Neural cell (in vitro differentiated cells): Measurements from ENCODE around the gene NFIB. TPM values are rescaled to one million over a fixed set of nuclear protein-coding genes. Genes with fewer than 3 reads are reported as not detected.

Experiments
- H2AFZ ChIP-seq: fragments of 200-600, 300-800 bp; sonication (generic), shearing (Covaris generic); 2 replicates; pipeline ENCODE4 v1.6.0; 2014; ENCODE audit warnings: low read depth, mild to moderate bottlenecking, antibody characterized with exemption, low read length, moderate library complexity
- H3F3A ChIP-seq: fragments of 200-600 bp; shearing (Covaris generic); 2 replicates; pipeline ENCODE4 v1.6.1; 2016; ENCODE audit warnings: mild to moderate bottlenecking, moderate library complexity, mixed read lengths, antibody characterized with exemption, low read length; ENCODE audit not compliant: insufficient read depth, poor library complexity, severe bottlenecking
- H3K27ac ChIP-seq: fragments of 200-600, 300-800 bp; sonication (generic), shearing (Covaris generic); 2 replicates; pipeline ENCODE4 v1.5.1; 2014; ENCODE audit warnings: mild to moderate bottlenecking, low read length, moderate library complexity
- H3K27me3 ChIP-seq: fragments of 300-800, 200-600 bp; sonication (generic), shearing (Covaris generic); 2 replicates; pipeline ENCODE4 v1.6.0; 2014; ENCODE audit warnings: mild to moderate bottlenecking, low read depth, low read length, moderate library complexity; ENCODE audit not compliant: insufficient read depth
- H3K36me3 ChIP-seq: fragments of 300-800, 200-600 bp; sonication (generic), shearing (Covaris generic); 2 replicates; pipeline ENCODE4 v1.5.1; 2014; ENCODE audit warnings: mild to moderate bottlenecking, antibody characterized with exemption, low read length, moderate library complexity; ENCODE audit not compliant: insufficient read depth
- H3K4me2 ChIP-seq: fragments of 300-800, 200-600 bp; sonication (generic), shearing (Covaris generic); 2 replicates; pipeline ENCODE4 v1.6.0; 2014; ENCODE audit warnings: mild to moderate bottlenecking, low read length
- H3K4me3 ChIP-seq: fragments of 300-800, 200-600 bp; sonication (generic), shearing (Covaris generic); 2 replicates; pipeline ENCODE4 v1.5.1; 2014; ENCODE audit warnings: mild to moderate bottlenecking, low read length, moderate library complexity
- H3K79me2 ChIP-seq: fragments of 200-600 bp; shearing (Covaris generic); replicated peaks from 2 replicates; pipeline ENCODE4 v1.6.0; 2014; ENCODE audit warnings: mild to moderate bottlenecking, low read length, moderate library complexity; ENCODE audit not compliant: insufficient read depth
- H3K9ac ChIP-seq: fragments of 300-800, 200-600 bp; sonication (generic), shearing (Covaris generic); 2 replicates; pipeline ENCODE4 v1.6.1; 2016; ENCODE audit warnings: mild to moderate bottlenecking, low read length, mixed read lengths
- H3K9me2 ChIP-seq: fragments of 200-600 bp; shearing (Covaris generic); 2 replicates; pipeline ENCODE4 v1.6.1; 2016; ENCODE audit warnings: mild to moderate bottlenecking, low read length, mixed read lengths; ENCODE audit not compliant: insufficient read depth
- H3K9me3 ChIP-seq: fragments of 200-600, 300-800 bp; sonication (generic), shearing (Covaris generic); 2 replicates; pipeline ENCODE4 v1.6.1; 2016; ENCODE audit warnings: mild to moderate bottlenecking, mixed run types, low read length, moderate library complexity, mixed read lengths
- H4K20me1 ChIP-seq: fragments of 200-600 bp; shearing (Covaris generic); 2 replicates; pipeline ENCODE4 v1.6.1; 2016; ENCODE audit warnings: mild to moderate bottlenecking, mixed run types; ENCODE audit not compliant: insufficient read depth
- CTCF ChIP-seq: fragments of 450-650 bp; IDR thresholded peaks from 2 replicates; pipeline ENCODE4 v1.5.1; 2014; ENCODE audit warnings: antibody characterized with exemption, mild to moderate bottlenecking, moderate library complexity; ENCODE audit not compliant: poor library complexity, severe bottlenecking
- EP300 ChIP-seq: fragments of 450-650 bp; conservative IDR thresholded peaks from 2 replicates; pipeline ENCODE4 v1.6.1; 2014; ENCODE audit warnings: antibody characterized with exemption, mild to moderate bottlenecking, moderate library complexity; ENCODE audit not compliant: poor library complexity, severe bottlenecking
- EZH2 ChIP-seq: fragments of 200-600, 300-800 bp; shearing (Covaris generic), sonication (generic); IDR thresholded peaks from 2 replicates; pipeline ENCODE4 v1.6.1; 2014; ENCODE audit warnings: antibody characterized with exemption, low read length, borderline replicate concordance, mild to moderate bottlenecking; ENCODE audit not compliant: insufficient read depth, poor library complexity, severe bottlenecking
- MXI1 ChIP-seq: fragments of 450-650 bp; conservative IDR thresholded peaks from 2 replicates; pipeline ENCODE4 v1.6.1; 2014; ENCODE audit warnings: antibody characterized with exemption, mild to moderate bottlenecking; ENCODE audit not compliant: poor library complexity, severe bottlenecking
- RAD21 ChIP-seq: fragments of 450-650 bp; conservative IDR thresholded peaks from 2 replicates; pipeline ENCODE4 v1.6.1; 2014; ENCODE audit warnings: antibody characterized with exemption, mild to moderate bottlenecking, moderate library complexity
- REST ChIP-seq: IDR thresholded peaks from 2 replicates; pipeline ENCODE4 v1.6.1; 2012; ENCODE audit warnings: borderline replicate concordance
- SMC3 ChIP-seq: fragments of 450-650 bp; conservative IDR thresholded peaks from 2 replicates; pipeline ENCODE4 v1.6.1; 2014; ENCODE audit warnings: antibody characterized with exemption, mild to moderate bottlenecking, moderate library complexity; ENCODE audit not compliant: poor library complexity
- TAF1 ChIP-seq: IDR thresholded peaks from 2 replicates; pipeline ENCODE4 v1.6.1; 2012; ENCODE audit warnings: low read depth
- polyA plus RNA-seq: library from polyadenylated mRNA; depleted of rRNA; stranded (reverse); fragments of >200 nt; gene quantifications from 2 replicates; pipeline ENCODE4 v1.2.3, GENCODE V29; 2014

NFIB gene
- polyA plus RNA-seq, 1 donor from 2014 or later: 0.73 TPM

GRCh38 chr9:14180093-14180959 is 133.6 kb downstream of the NFIB start:
- Histone ChIP-seq H3F3A (no peaks in the 10 kb centered on the region), H3K79me2 (no peaks in the 10 kb centered on the region), H3K9me2 (no peaks in the 10 kb centered on the region), H3K9me3 (no peaks in the 10 kb centered on the region), H3K27me3 (no peaks in the 10 kb centered on the region), H3K4me3 (no peak overlapping the region), H2AFZ (no peak overlapping the region), H3K36me3 (no peaks in the 10 kb centered on the region), H4K20me1 (no peaks in the 10 kb centered on the region), H3K4me2 (no peak overlapping the region), H3K9ac (no peak overlapping the region), H3K27ac (no peak overlapping the region)
- TF ChIP-seq RAD21 (no peak), EP300 (no peak), MXI1 (no peak), CTCF (no peak), EZH2 (no peak), SMC3 (no peak)

- TF ChIP-seq REST (no peak), TAF1 (no peak)
- no peak overlapping the region for H3K9ac ChIP-seq
- no peak overlapping the region for H3K4me3 ChIP-seq
- no peaks in the 10 kb centered on the region for H3K79me2 ChIP-seq
- no peaks in the 10 kb centered on the region for H3K36me3 ChIP-seq
- H2AFZ ChIP-seq: no peak overlapping the region
- no peak overlapping the region for H3K27ac ChIP-seq
- no peaks in the 10 kb centered on the region for H3K9me2 ChIP-seq
- H3K9me3 ChIP-seq: no peaks in the 10 kb centered on the region
- no peak overlapping the region for H3K4me2 ChIP-seq
- no peaks in the 10 kb centered on the region for H3K27me3 ChIP-seq
- H3F3A ChIP-seq: no peaks in the 10 kb centered on the region
- H4K20me1 ChIP-seq: no peaks in the 10 kb centered on the region
These were observed 134.5 kb downstream of the NFIB start for GRCh38 chr9:14179449-14179848.
